GM21717 (cell line): ENCODE results near the gene THOC5.
A peak's percentile ranks its signal among the peaks of the same experiment; 100 is the strongest.
"Not testable (repeated sequence)": the region's sequence is repeated elsewhere in the genome, so short reads cannot be mapped to it uniquely, and the experiment has no call there.

Experiments
- ATAC-seq: cut with Tn5 transposase; IDR thresholded peaks from one replicate; pipeline ENCODE4 v1.9.1; 2021; ENCODE audit warnings: mild to moderate bottlenecking, moderate library complexity; ENCODE audit not compliant: unreplicated experiment

The THOC5 gene

GRCh38 chr22:29553351-29554224, at the start of gene THOC5:
Gene THOC5, minus strand, starts transcription at chr22:29553757. Its CDS starts 4,610 bp downstream, at chr22:29549147.
- ATAC-seq = peak; percentile 92

- ATAC-seq = no peak
Observed at GRCh38 chr22:29598684-29599020, 45.1 kb upstream of the THOC5 start.

- not testable (repeated sequence) for ATAC-seq
Observed at GRCh38 chr22:29597871-29598683, 44.5 kb upstream of the THOC5 start.

GRCh38 chr22:29596408-29596807, 42.9 kb upstream of the THOC5 start:
- ATAC-seq = no peak

GRCh38 chr22:29594447-29594846, 40.9 kb upstream of the THOC5 start:
- not testable (repeated sequence) for ATAC-seq

- no peak for ATAC-seq
Observed at GRCh38 chr22:29593923-29594322, 40.4 kb upstream of the THOC5 start.

- no peak for ATAC-seq
Observed at GRCh38 chr22:29587938-29588699, 34.6 kb upstream of the THOC5 start.

GRCh38 chr22:29586193-29586705, 32.7 kb upstream of the THOC5 start:
- not testable (repeated sequence) for ATAC-seq

- ATAC-seq = no peak
Observed at GRCh38 chr22:29584975-29585374, 31.4 kb upstream of the THOC5 start.

GRCh38 chr22:29581799-29582198, 28.2 kb upstream of the THOC5 start:
- no peak for ATAC-seq

- peak; percentile 15 for ATAC-seq
Observed at GRCh38 chr22:29580200-29580810, 26.7 kb upstream of the THOC5 start.

GRCh38 chr22:29578462-29579200, 25.1 kb upstream of the THOC5 start:
- ATAC-seq = no peak

- ATAC-seq = no peak
Observed at GRCh38 chr22:29574762-29575450, 21.3 kb upstream of the THOC5 start.

GRCh38 chr22:29570912-29571549, 17.5 kb upstream of the THOC5 start:
- ATAC-seq = no peak

GRCh38 chr22:29570456-29570855, 16.9 kb upstream of the THOC5 start:
- ATAC-seq = no peak

GRCh38 chr22:29569011-29569678, 15.6 kb upstream of the THOC5 start:
- ATAC-seq = no peak

- ATAC-seq = no peak
Observed at GRCh38 chr22:29567338-29567737, 13.8 kb upstream of the THOC5 start.

GRCh38 chr22:29566513-29566912, 13.0 kb upstream of the THOC5 start:
- ATAC-seq = not testable (repeated sequence)
